NOMO-1 treated with dmso at 0.1 percent for 144 hours (cell line): ENCODE results near the gene VPS39.

Source experiments
- DNase-seq: peaks from one replicate; lab custom pipeline; 2025; ENCODE audit not compliant: unreplicated experiment; lab: John Stamatoyannopoulos, UW

VPS39 gene

GRCh38 chr15:42159381-42160015, 48.6 kb downstream of the VPS39 start:
- no peak for DNase-seq

GRCh38 chr15:42158941-42159340, 49.2 kb downstream of the VPS39 start:
- DNase-seq = no peak

- DNase-seq = no peak
Measured at GRCh38 chr15:42157981-42158765, 49.9 kb downstream of the VPS39 start.

GRCh38 chr15:42157381-42157780, 50.7 kb downstream of the VPS39 start:
- DNase-seq = no peak

GRCh38 chr15:42156243-42156922, 51.7 kb downstream of the VPS39 start, which contains the start of gene PLA2G4F:
PLA2G4F (minus strand) TSS chr15:42156636; CDS start chr15:42156549, 87 bp downstream.
- no peak for DNase-seq

- DNase-seq = no peak
Measured at GRCh38 chr15:42155546-42156242, 52.4 kb downstream of the VPS39 start.

- DNase-seq = no peak
Measured at GRCh38 chr15:42154956-42155355, 53.1 kb downstream of the VPS39 start.

GRCh38 chr15:42154212-42154941, 53.7 kb downstream of the VPS39 start:
- no peak for DNase-seq

- no peak for DNase-seq
Measured at GRCh38 chr15:42153874-42154211, 54.3 kb downstream of the VPS39 start.

GRCh38 chr15:42152921-42153698, 55.0 kb downstream of the VPS39 start:
- DNase-seq = no peak

- DNase-seq = no peak
Measured at GRCh38 chr15:42152196-42152920, 55.7 kb downstream of the VPS39 start.

GRCh38 chr15:42151736-42152135, 56.4 kb downstream of the VPS39 start:
- DNase-seq = no peak

GRCh38 chr15:42151141-42151561, 57.0 kb downstream of the VPS39 start:
- DNase-seq = no peak

GRCh38 chr15:42150219-42150970, 57.7 kb downstream of the VPS39 start:
- no peak for DNase-seq

- no peak for DNase-seq
Measured at GRCh38 chr15:42149493-42150218, 58.4 kb downstream of the VPS39 start.

- no peak for DNase-seq
Measured at GRCh38 chr15:42148808-42149492, 59.2 kb downstream of the VPS39 start.

- no peak for DNase-seq
Measured at GRCh38 chr15:42147431-42147735, 60.7 kb downstream of the VPS39 start.
